ENCODE data around the gene RABEPK. TPM values are rescaled to one million over a fixed set of nuclear protein-coding genes. Genes with fewer than 3 reads are reported as not detected.
A peak's percentile ranks its signal among the peaks of the same experiment; 100 is the strongest.
"Not testable (repeated sequence)": the region's sequence is repeated elsewhere in the genome, so short reads cannot be mapped to it uniquely, and the experiment has no call there.

RABEPK gene
- total RNA-seq, 4 donors from 2014 or later = 11.4 to 14.6 (median 13.3) TPM

- Histone ChIP-seq H3K4me1 (peaks cover 15% of the 10 kb centered on the region), H3K27me3 (no peaks in the 10 kb centered on the region), H3K36me3 (peaks cover 17% of the 10 kb centered on the region), H3K9me3 (no peaks in the 10 kb centered on the region), H3K27ac (peak overlapping the region; percentile 37), H3K4me3 (no peak overlapping the region)
- TF ChIP-seq EP300 (IDR thresholded peaks at IDR 0.05) = no peak
- TF ChIP-seq POLR2AphosphoS5 (IDR thresholded peaks at IDR 0.05) = no peak
- no peak for TF ChIP-seq CTCF (IDR thresholded peaks at IDR 0.05)
- TF ChIP-seq POLR2A (IDR thresholded peaks at IDR 0.05) = no peak
- DNase-seq (ENCODE audit: low spot score in 2 of 2) = no peak
These were observed 39.6 kb upstream of the RABEPK start for GRCh38 chr9:125160750-125161149.

- H3K4me1 ChIP-seq = peaks cover 15% of the 10 kb centered on the region
- TF ChIP-seq EP300 (IDR thresholded peaks at IDR 0.05) = no peak
- TF ChIP-seq POLR2AphosphoS5 (IDR thresholded peaks at IDR 0.05) = no peak
- no peak for TF ChIP-seq CTCF (IDR thresholded peaks at IDR 0.05)
- no peak for TF ChIP-seq POLR2A (IDR thresholded peaks at IDR 0.05)
- WGBS = 63% methylated on average over 3 of the region's 3 CpGs
- H3K9me3 ChIP-seq = no peaks in the 10 kb centered on the region
- no peak overlapping the region for H3K4me3 ChIP-seq
- peak overlapping the region; percentile 37 for H3K27ac ChIP-seq
- DNase-seq (ENCODE audit: low spot score in 2 of 2) = no peak
- peaks cover 17% of the 10 kb centered on the region for H3K36me3 ChIP-seq
- no peaks in the 10 kb centered on the region for H3K27me3 ChIP-seq
These were observed 38.9 kb upstream of the RABEPK start for GRCh38 chr9:125161284-125161918.

GRCh38 chr9:125162891-125163290 lies 37.5 kb upstream of the RABEPK start:
- Histone ChIP-seq H3K4me1 (peaks cover 18% of the 10 kb centered on the region), H3K36me3 (peaks cover 10% of the 10 kb centered on the region)
- WGBS = 95% methylated on average over 6 of the region's 6 CpGs
- H3K9me3 ChIP-seq; H3K4me3 ChIP-seq; H3K27ac ChIP-seq; DNase-seq (ENCODE audit: low spot score in 2 of 2); H3K27me3 ChIP-seq: not testable (repeated sequence)

- H3K36me3 ChIP-seq = peaks cover 12% of the 10 kb centered on the region
- no peaks in the 10 kb centered on the region for H3K9me3 ChIP-seq
- DNase-seq (ENCODE audit: low spot score in 2 of 2) = no peak
- no peak for TF ChIP-seq EP300 (IDR thresholded peaks at IDR 0.05)
- TF ChIP-seq POLR2AphosphoS5 (IDR thresholded peaks at IDR 0.05) = no peak
- TF ChIP-seq POLR2A (IDR thresholded peaks at IDR 0.05) = no peak
- TF ChIP-seq CTCF (IDR thresholded peaks at IDR 0.05) = no peak
- no peak overlapping the region for H3K4me3 ChIP-seq
- H3K27me3 ChIP-seq = no peaks in the 10 kb centered on the region
- 48% methylated on average over 2 of the region's 2 CpGs for WGBS
- no peak overlapping the region for H3K27ac ChIP-seq
- peaks cover 7% of the 10 kb centered on the region for H3K4me1 ChIP-seq
These were observed 33.6 kb upstream of the RABEPK start for GRCh38 chr9:125166762-125167161.

- TF ChIP-seq POLR2A (IDR thresholded peaks at IDR 0.05) (no peak), CTCF (IDR thresholded peaks at IDR 0.05) (no peak), POLR2AphosphoS5 (IDR thresholded peaks at IDR 0.05) (no peak), EP300 (IDR thresholded peaks at IDR 0.05) (no peak)
- H3K36me3 ChIP-seq = peaks cover 13% of the 10 kb centered on the region
- DNase-seq (ENCODE audit: low spot score in 2 of 2) = no peak
- H3K27ac ChIP-seq = no peak overlapping the region
- H3K9me3 ChIP-seq = no peaks in the 10 kb centered on the region
- no peaks in the 10 kb centered on the region for H3K27me3 ChIP-seq
- H3K4me1 ChIP-seq = peaks cover 16% of the 10 kb centered on the region
- H3K4me3 ChIP-seq = no peak overlapping the region
These were observed 30.4 kb upstream of the RABEPK start for GRCh38 chr9:125169895-125170294.

Measured in suprapubic skin (tissue), 4 donors.